Activated CD4-positive, CD25-positive, alpha-beta regulatory T cell treated with anti-CD3 and anti-CD28 coated beads, Interleukin-2, amount 50 U/mL, for 16 hours (primary cell): ENCODE data around the gene STK32C.

Source experiments
- DNase-seq: peaks from one replicate; pipeline ENCODE4 v3.0.0-alpha.2; 2020; ENCODE audit warnings: low read depth, low spot score

The STK32C gene

DNA sequence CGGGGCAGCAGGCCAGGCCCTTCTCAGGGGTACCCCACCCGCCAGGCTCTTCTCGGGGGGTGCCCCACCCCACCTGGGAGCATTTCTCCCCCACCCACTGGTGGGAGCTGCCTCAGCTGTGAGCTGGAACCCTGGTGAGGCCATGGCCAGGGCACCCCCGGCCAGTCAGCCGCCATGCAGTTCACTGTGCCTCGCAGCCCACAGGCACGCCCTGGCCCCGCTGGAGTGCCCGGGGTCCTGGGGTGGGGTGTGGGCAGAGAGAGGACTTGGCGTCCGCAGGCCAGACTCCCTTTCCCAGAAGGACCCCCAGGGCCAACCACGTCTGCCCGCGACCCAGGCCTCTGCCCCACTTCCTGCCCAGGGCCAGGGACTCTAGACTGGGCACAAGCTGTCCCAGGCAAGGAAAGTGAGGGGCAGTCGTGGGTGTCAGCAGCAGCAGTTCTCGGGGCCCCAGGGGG is 107.9 kb downstream of the STK32C start:
- no peak for DNase-seq

DNA sequence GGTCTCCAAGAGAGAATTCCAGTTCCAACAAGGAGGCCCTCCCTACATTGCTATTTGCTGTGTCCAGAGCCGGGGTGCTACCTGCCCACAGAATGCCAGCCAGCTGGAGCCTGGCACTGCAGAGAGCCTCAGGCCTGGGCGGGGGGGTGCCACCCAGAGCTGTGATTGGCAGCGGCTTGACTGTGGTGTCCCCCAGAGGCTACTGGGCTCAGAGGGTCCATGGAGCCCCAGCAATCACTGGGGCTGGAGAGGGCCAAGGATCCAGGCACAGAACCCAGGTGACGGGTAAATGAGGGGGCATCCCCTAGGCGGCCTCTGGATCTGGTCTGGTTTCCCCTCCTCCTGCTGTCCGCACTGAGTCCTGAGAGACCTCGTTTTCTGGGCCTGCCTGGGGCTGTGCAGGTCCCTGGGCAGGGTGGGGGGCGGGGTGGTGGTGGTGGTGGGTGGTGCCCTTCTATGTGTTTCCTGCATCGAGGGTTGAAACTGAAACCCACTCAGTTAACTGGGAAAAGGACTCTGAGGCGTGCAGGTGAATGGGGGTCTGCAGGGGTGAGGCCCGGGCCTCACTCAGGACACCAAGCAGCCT is 108.4 kb downstream of the STK32C start:
- DNase-seq: no peak

DNA sequence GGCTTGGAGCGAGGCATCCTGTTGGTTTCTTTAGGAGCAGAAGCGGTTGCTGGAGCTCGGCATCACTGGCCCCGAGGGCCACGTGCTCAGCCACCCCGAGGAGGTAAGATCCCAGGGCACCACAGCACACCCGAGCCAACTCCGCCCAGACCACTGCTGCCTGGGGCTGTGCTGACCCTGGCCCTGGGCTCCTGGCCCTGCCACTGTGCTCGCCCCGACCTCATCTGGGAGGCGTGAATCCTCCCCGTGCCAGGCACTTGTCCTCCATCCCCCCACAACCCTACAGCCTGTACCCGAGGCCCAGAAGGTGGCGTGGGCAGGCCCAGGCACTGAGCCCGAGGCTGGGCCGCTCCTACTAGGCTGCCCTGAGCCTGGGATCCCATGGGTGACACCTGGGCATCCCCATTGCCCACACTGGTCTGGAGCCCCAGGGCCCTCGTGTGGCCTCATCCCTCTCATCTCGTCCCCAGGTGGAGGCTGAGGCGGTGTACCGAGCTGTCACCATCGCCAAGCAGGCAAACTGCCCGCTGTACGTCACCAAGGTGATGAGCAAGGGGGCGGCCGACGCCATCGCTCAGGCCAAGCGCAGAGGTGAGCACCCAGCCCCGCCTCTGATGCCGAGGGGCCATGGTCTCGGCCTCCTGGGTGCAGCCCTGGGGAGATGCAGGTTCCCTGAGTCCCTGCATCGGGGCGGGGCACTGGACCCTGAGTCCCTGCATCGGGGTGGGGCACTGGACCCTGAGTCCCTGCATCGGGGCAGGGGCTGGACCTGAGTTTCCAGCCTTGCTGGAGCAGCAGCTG is 109.2 kb downstream of the STK32C start:
- no peak for DNase-seq

DNA sequence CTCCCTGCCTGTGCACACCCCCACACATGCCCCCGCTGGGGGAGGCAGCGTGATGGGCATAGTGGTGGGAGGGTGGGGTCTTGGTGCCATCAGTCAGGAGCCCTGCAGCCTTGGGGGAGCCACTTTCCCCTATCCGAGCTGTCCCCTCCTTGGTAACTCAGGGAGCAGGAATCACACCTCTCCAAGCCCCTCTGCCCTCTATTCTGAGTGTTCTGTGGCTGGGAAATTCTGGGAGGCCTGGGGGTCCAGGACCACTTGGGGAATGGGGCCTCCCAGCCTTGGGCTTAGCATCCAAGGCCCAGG is 109.7 kb downstream of the STK32C start:
- DNase-seq: no peak

DNA sequence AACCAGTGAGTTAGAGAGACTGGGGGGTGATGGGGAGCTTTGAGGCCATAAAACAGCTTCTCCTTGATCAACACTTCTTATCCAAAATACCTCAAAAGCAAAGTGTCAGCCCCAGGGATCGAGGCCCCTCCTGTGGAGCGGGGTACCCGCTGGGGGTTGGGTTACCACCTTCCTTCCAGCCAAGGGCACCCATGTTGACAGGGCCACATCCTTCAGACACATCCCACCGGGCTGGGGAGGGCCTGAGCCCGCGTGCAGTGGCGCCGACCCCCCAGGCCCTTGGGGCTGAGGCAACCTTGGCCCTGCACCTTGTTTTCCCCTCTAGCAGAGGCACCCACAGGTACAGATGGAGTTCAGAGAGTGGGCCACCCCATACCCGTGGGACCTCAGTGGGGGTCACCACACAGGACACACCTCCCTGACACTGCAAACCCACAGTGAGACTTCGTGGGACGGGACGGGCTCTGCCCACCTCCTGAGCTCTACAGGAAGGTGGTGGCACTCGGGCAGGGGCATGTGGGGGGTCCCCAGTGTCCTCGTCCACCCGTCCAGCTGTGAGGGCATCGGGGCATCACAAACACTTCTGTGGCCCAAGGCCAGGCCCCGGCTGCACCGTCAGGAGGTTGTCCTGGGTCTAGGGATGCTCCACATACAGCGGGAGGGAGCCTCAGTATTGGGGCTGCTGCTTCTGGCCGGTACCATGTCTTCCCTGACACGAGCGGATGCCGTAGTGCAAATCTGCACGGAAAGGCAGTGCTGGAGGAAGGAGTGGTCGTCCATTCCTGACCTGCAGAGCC is 110.3 kb downstream of the STK32C start:
- DNase-seq: no peak

DNA sequence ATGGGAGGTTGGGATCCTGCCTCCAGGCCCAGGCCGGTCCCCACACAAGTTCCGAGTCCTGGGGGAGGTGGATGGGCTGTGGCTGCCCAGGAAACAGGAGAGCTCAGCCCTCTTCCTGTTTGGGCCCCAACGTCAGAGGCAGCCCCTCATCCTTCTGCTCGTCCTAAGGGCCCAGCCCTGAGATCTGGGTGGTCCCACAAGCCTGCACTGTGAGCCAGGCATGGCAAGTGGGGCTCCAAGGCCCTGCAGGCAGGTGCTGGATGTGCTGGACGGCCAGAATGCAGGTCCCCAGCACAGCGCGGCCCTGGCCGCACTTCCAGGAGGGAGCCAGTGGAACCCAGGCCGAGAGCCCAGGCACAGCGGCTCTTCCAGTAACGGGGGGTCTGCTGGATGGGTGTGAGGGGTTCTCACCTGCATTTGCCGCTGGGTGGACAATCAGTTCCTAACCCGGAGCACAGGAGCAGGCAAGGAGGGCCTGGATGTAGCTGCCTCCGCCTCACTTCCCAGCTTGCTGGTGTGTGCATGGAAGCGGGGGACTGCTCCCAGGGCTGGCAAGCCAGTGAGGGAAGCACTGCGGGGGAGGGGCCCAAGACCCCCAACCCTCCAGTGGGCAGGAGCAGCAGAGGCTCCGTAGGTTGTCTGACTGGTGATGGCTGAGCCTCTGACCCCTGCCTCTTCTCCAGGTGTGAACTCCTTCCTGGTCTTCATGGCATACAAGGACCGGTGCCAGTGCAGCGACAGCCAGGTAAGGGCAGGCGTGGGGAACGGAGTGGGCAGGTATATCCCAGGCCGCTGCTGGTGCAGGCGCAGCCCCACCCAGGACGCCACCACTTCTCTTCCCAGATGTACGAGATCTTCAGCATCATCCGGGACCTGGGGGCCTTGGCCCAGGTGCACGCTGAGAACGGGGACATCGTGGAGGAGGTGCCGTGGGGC is 111.3 kb downstream of the STK32C start:
- DNase-seq: no peak

DNA sequence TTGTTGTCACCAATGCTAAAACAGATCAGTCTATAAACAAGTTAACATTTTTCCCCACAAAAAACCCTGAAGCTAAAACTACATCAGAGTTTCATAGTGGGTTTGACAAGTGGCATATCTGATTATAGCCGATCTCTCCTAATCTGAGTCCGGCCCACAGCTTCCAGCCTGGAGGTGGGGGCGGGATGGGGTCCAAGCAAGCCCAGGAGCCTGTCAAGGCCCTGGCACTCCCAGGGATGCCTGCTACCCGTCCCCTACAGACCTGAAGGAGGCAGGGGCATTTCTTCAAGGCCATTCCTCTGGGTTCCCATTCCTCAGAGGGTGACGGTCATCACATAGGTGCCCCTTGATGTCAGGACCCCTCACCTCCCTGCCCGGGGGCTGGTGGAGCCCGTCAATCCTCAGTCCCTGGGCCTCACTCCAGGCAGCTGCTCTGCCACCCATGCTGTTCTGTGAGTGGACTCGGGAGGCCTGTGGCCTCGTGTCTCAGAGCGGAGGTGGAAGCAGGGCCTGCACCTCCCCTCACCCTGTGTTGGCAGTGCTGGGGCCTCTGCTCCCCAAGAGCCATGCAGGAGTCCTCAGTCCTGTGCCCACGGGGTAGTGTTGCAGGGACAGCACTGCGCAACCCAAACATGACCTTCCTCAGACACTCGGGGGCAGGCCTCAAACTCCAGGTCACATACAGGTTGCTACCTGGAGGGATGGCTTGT is 112.2 kb downstream of the STK32C start:
- DNase-seq: no peak

DNA sequence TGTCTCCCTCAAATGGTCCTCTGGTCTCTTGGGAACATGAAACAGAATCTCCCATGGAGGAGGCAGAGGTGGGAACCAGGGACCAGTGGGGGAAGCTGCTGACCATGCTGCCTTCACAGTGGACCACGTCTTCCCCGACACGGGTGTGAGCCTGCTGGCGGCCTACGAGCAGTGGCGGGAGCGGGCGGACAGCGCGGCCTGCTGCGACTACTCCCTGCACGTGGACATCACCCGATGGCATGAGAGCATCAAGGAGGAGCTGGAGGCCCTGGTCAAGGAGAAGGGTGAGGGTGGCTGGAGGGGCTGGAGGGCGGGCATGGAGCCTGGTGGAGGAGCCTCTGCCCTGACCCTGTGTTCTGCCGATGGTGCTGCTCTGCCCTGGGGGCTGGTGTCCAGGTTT is 113.0 kb downstream of the STK32C start:
- no peak for DNase-seq

DNA sequence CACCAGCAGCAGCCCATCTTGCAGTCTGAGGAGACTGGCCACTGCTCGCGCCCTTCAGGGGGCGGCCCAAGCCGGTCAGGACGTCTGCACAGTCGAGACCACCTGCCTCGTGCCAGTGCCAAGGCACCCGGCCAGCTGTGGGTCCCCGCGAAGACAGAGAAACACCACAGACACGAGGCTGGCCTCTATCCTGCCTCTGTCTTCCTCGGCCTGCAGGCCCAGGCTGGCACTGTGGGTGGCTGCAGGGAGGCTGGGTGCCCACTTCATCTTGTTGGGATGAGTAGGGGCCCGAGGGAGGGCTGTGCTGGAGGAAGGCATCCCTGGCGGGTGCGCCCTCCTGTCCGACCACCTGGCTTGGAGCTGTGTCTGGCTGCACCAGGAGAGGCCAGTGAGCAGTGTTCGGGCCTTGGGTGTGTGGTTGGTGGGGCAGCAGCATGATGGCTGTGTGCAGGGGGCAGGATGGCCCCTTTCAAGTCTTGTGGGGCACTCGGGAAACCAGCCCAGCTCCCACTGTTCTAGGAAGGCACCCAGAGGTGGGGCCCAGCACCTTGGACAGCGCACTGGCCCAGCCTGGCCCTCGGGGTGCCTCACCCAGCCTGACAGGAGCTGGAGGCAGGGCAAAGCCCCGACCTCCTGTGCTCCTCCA is 113.7 kb downstream of the STK32C start:
- DNase-seq: no peak

DNA sequence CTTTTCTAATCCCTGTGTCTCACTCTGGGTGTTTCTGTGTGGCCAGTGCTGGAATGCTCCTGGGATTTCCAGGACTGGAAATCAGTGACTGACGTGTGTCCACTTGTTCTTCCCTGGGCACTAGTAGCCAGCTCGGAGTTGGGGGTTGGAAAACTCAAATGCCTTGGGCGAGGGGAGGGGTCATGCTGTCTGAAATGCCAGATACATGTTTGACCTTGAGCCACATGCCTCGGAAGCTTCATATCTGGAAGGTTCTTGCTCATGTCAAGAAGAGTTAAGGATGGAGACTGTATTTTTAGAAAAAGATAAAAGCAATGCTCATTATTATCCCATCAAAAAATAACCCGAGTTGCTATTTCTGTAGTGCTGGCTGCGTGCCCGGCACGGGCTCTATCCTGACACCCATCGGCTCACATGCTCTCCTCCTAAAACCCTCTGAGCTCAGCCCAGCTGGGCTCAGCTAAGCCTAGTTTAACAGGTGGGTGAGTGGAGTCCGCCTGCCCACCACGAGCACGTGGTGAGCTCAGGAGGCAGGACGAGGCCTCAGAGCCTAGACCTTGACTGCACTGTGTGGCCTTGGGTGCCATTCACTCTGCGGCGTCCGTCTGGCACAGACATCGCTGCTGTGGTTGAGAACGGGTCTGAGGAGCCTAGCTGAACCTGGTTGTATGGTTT is 114.6 kb downstream of the STK32C start:
- DNase-seq: no peak

DNA sequence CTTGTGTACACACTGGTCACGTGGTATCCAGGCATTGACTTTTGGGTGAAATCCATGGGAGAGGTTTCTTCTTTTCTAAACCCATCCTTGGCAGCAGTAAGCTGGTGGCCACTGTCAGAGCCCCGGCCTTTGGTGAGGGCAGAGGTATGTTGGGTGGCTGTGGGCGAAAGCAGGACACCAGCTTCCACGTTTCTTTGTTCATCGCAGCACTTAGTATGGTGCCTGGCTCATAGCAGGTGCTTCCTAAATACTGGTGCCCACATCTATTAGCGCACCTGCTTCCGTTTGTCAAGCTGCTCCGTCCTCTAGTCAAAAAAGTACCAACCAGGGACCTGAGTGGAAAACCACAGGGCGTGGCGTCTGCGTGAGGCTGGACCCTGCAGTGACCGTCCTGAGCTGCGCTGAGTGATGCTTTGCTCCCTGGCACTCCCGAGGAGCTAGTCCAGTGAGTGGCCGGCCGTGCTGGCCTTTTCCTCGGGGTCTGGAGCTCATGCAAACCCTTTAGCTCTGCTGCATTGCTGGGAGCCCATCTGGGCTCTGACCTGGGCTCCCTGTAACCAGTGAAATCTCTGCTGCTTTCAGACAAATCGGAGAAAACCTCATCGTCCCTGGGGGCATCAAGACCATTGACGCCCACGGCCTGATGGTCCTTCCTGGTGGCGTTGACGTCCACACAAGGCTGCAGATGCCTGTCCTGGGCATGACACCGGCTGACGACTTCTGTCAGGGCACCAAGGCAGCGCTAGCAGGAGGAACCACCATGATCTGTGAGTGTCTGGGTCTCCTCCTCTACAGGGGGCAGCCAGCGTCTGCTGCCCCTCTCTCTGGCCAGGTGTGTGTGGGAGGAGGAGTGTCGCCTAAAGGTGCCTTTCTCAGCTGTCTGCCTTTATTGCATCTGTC is 115.4 kb downstream of the STK32C start:
- no peak for DNase-seq

DNA sequence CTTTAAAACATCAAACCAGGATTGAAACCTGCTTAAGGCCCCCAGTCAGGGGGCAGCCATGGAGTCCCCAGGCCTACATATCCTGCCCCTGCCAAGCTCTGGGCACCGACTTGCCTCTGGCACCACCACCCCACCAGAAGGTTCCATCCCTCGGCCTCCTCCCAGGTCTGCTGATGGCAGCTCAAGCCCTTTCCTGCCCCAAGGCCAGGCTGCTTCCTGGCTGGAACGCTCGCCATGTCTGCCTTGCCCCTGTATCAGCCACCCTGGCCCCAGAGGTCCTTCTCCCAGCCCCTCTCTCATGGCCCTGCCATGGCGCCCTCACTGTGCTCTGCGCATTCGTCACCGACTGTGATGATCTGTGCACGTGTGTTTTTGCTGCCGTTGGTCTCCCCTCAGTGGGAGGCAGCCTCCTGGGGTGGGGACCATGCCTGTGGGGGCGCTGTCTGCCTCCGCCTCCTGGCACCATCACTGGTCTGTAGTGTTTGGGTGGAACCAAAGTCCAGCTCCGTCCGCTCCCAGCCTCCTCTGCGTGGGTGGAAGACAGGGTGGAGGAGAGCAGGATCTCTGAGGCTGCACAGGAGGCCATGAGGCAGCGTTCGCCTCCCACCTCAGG is 117.8 kb downstream of the STK32C start:
- no peak for DNase-seq

DNA sequence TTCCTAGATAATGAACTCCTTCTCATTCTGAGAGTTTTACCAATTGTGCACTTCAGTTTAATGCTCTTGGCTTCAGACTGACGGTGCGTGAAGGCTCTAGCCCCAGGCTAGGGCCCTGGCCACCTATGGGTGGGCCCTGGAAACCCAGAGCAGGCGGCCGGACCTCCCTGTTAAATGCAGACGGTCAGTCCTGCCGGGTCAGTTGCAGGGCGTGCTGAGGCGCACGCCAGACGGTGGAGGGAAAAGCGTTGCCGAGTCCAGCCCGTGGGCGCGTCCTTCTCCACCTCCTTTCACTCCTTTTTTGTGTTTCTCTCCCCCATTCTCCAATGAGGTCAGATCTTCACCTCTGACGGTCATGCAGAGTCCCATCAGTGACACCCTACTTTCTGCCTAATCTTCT is 118.7 kb downstream of the STK32C start:
- no peak for DNase-seq

DNA sequence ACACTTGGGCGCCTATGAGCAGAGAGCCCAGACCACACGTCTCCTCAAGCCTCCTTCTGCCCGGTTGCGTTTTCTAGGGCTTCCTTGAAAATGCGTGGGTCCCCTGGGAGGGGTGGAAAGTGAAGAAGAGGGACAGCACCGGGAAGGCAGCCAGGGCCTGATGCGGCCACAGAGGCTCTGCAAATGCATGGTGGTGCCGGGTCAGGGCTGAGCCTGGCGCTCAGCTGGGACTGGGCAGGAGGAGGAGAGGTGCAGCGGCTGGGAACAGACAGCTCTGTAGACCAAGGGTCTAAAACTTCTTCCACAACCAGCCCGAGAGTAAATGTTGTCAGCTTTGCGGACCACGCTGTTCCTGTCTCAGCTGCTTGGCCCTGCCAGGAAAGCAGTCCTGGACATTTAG is 119.4 kb downstream of the STK32C start:
- DNase-seq: no peak

DNA sequence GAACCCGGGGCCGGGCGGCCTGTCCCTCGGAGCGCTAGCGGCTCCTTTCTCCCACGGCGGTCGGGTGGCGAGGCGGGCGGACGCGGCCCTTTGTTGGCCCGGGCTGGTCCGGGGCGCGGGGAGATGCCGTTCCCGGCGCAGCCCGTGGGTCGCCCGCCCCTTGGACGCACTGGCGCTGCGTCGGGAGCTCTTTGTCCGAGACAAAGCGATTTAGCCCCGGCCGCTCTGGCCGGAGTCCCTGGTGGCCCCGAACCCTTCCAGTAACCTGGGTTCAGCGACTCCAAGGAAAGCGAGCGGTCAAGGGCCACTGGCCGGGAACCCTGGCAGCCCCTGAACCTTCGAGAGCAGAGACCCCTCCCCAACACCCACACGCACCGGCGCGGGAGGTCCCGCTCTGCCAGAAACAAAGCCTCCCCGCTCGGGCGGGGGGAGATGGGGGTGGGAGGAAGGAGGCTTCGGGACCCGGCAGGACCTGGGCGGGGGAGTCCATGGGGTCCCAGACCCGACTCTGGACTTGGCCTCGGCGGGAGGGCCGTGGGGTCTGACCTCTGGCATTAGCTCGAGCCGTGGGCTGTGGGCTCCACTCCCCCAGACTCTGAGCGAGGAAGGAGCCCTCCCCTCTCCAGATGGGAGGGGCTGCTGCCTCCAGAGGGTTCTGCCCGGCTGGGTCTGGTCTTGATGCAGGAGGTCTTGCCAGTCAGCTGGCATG is 120.2 kb downstream of the STK32C start:
- no peak for DNase-seq

DNA sequence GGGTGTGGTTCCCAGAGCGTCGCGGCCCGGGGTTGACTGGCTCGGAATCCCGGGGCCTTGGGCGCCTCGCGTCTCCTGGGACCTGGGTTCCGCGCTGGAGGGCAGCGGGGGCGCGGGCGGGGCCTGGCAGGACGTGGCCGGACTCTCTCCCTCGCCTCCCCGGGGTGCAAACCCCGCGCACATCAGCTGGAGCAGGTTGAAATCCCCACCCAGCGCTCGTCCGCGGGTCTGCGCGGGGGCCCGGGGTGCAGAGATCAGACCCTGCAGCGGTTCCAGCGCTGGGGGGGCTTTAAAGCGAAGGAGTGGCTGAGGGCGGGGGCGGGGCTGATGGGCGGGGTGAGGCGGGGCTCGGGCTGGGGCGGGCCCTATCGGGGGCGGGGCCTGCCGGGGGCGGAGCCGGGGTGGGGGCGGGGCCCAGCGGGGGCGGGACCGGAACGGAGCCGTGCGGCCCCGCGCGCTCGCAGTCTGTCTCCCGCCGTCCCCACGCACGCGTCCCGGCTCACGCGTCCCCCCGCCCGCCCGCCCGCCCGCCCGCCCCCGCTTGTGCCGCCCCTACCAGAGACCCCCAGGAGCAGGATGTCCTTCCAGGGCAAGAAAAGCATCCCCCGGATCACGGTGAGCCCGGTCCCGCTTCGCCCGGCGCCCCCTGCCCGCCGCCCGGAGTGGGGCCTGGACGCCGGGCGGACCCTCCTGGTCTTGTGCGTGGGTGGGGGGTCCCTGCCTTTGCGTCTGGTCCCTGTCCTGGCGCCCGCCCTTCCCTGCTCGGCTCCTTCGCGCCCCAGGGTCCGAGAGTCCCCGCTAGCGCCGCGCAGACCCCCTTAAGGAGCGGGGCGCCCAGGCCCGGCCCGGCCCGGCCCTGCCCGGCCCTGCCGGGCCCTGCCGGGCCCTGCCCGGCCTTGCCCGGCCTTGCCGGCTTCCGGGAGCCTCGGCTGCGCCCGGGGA is 121.0 kb downstream of the STK32C start, which contains the start of gene DPYSL4:
Gene DPYSL4 (plus strand): TSS at position 461 of the 942 bp plus-strand sequence. CDS start 116 bp downstream, at position 577.
- no peak for DNase-seq
